Endothelial cell (in vitro differentiated cells): ENCODE data around the gene SLC2A4. TPM values are rescaled to one million over a fixed set of nuclear protein-coding genes. Genes with fewer than 3 reads are reported as not detected.

ENCODE experiments used
- DNase-seq: peaks from one replicate; pipeline ENCODE4 v3.0.0; 2021; ENCODE audit warnings: low spot score
- H3K27ac Mint-ChIP-seq: one replicate; pipeline ENCODE4 v1.8.0; 2021; ENCODE audit warnings: mixed read lengths, inconsistent platforms; ENCODE audit not compliant: unreplicated experiment
- H3K27me3 Mint-ChIP-seq: one replicate; pipeline ENCODE4 v1.8.0; 2021; ENCODE audit warnings: mild to moderate bottlenecking, moderate library complexity, mixed read lengths, inconsistent platforms; ENCODE audit not compliant: unreplicated experiment
- H3K36me3 Mint-ChIP-seq: one replicate; pipeline ENCODE4 v1.8.0; 2021; ENCODE audit warnings: mild to moderate bottlenecking, low read depth, mixed read lengths, inconsistent platforms; ENCODE audit not compliant: unreplicated experiment
- H3K4me1 Mint-ChIP-seq: one replicate; pipeline ENCODE4 v1.8.0; 2021; ENCODE audit warnings: mild to moderate bottlenecking, mixed read lengths, inconsistent platforms; ENCODE audit not compliant: unreplicated experiment
- H3K4me3 Mint-ChIP-seq: one replicate; pipeline ENCODE4 v1.8.0; 2021; ENCODE audit warnings: mild to moderate bottlenecking, mixed read lengths, inconsistent platforms; ENCODE audit not compliant: unreplicated experiment
- H3K9me3 Mint-ChIP-seq: one replicate; pipeline ENCODE4 v1.8.0; 2021; ENCODE audit warnings: mixed read lengths, inconsistent platforms; ENCODE audit not compliant: unreplicated experiment
- CTCF ChIP-seq: fragments of 200-600 bp; sonication (generic); IDR thresholded peaks from one replicate; pipeline ENCODE4 v1.5.0; 2021; ENCODE audit warnings: antibody characterized with exemption; ENCODE audit not compliant: unreplicated experiment
- total RNA-seq: library from RNA; stranded (reverse); fragmentation: NEBNext Ultra II Directional; extraction: Animal tissue kit (Norgen Biotek cat#: 25700); gene quantifications from one replicate; pipeline ENCODE4 v1.2.1, GENCODE V29; 2021; ENCODE audit not compliant: unreplicated experiment

Gene SLC2A4
- total RNA-seq, 1 donor from 2014 or later = 2.2 TPM

GRCh38 chr17:7311110-7311705 lies 29.7 kb downstream of the SLC2A4 start:
- no peak for TF ChIP-seq CTCF
- DNase-seq = no peak
- H3K36me3 Mint-ChIP-seq = peaks cover 49% of the 10 kb centered on the region
- H3K27me3 Mint-ChIP-seq = peaks cover 24% of the 10 kb centered on the region
- peak overlapping the region; percentile 72 for H3K27ac Mint-ChIP-seq
- no peaks in the 10 kb centered on the region for H3K9me3 Mint-ChIP-seq
- H3K4me1 Mint-ChIP-seq = peaks cover 44% of the 10 kb centered on the region
- H3K4me3 Mint-ChIP-seq = peak overlapping the region; percentile 96

- H3K27me3 Mint-ChIP-seq = peaks cover 22% of the 10 kb centered on the region
- no peak for DNase-seq
- H3K4me1 Mint-ChIP-seq = peaks cover 46% of the 10 kb centered on the region
- H3K9me3 Mint-ChIP-seq = no peaks in the 10 kb centered on the region
- H3K27ac Mint-ChIP-seq = peak overlapping the region; percentile 74
- TF ChIP-seq CTCF = no peak
- peaks cover 52% of the 10 kb centered on the region for H3K36me3 Mint-ChIP-seq
- H3K4me3 Mint-ChIP-seq = peak overlapping the region; percentile 69
Observed at GRCh38 chr17:7312432-7313087, 31.0 kb downstream of the SLC2A4 start.

- H3K36me3 Mint-ChIP-seq = peaks cover 52% of the 10 kb centered on the region
- H3K4me1 Mint-ChIP-seq = peaks cover 50% of the 10 kb centered on the region
Observed at GRCh38 chr17:7313088-7313889, 31.8 kb downstream of the SLC2A4 start.

GRCh38 chr17:7313890-7314718 lies 32.6 kb downstream of the SLC2A4 start:
- TF ChIP-seq CTCF = no peak

More at GRCh38 chr17:7313088-7313889, 31.8 kb downstream of the SLC2A4 start:
- no peak for DNase-seq
- Mint-ChIP-seq H3K9me3 (no peaks in the 10 kb centered on the region), H3K4me3 (peak overlapping the region; percentile 92), H3K27ac (no peak overlapping the region), H3K27me3 (peaks cover 22% of the 10 kb centered on the region)
- TF ChIP-seq CTCF = peak; percentile 22

More at GRCh38 chr17:7313890-7314718, 32.6 kb downstream of the SLC2A4 start:
- H3K9me3 Mint-ChIP-seq = no peaks in the 10 kb centered on the region
- H3K4me3 Mint-ChIP-seq = peak overlapping the region; percentile 92
- H3K36me3 Mint-ChIP-seq = peaks cover 56% of the 10 kb centered on the region
- H3K4me1 Mint-ChIP-seq = peaks cover 49% of the 10 kb centered on the region
- H3K27ac Mint-ChIP-seq = peak overlapping the region; percentile 70
- DNase-seq = no peak
- H3K27me3 Mint-ChIP-seq = peaks cover 22% of the 10 kb centered on the region
